ENCODE measurements around the gene CIC. TPM values are rescaled to one million over a fixed set of nuclear protein-coding genes. Genes with fewer than 3 reads are reported as not detected.

Gene CIC
- total RNA-seq, 4 donors from 2014 or later = 27.0 to 74.1 (median 41.3) TPM

- Histone ChIP-seq H3K36me3 (peaks cover 0 to 100% (median 30%) of the 10 kb centered on the region in 3 donors), H3K27me3 (no peaks in the 10 kb centered on the region), H3K4me1 (peaks cover 0 to 39% (median 7%) of the 10 kb centered on the region in 4 donors), H3K27ac (peak overlapping the region in 2 of 4 donors; percentile 47 to 56), H3K4me3 (no peak overlapping the region), H3K9me3 (no peaks in the 10 kb centered on the region)
- no peak for TF ChIP-seq EP300 (IDR thresholded peaks at IDR 0.05)
- TF ChIP-seq CTCF (IDR thresholded peaks at IDR 0.05) = no peak
- no peak for TF ChIP-seq POLR2A (IDR thresholded peaks at IDR 0.05)
- DNase-seq (ENCODE audit: low spot score in 2 of 2) = no peak
- WGBS, 2 donors = 71 to 84% methylated on average over 4 of the region's 4 CpGs
Observed at GRCh38 chr19:42230571-42230970, 38.5 kb upstream of the CIC start.

- no peaks in the 10 kb centered on the region for H3K27me3 ChIP-seq
- H3K27ac ChIP-seq = no peak overlapping the region
- 97 to 98% methylated on average over 10 of the region's 10 CpGs for WGBS, 2 donors
- peaks cover 0 to 39% (median 7%) of the 10 kb centered on the region in 4 donors for H3K4me1 ChIP-seq
- H3K4me3 ChIP-seq = no peak overlapping the region
- no peak for TF ChIP-seq EP300 (IDR thresholded peaks at IDR 0.05)
- H3K36me3 ChIP-seq = peaks cover 3 to 100% (median 40%) of the 10 kb centered on the region in 3 donors
- DNase-seq (ENCODE audit: low spot score in 2 of 2) = no peak
- no peaks in the 10 kb centered on the region for H3K9me3 ChIP-seq
Observed at GRCh38 chr19:42232435-42232834, 36.6 kb upstream of the CIC start.

- peaks cover 3 to 94% (median 40%) of the 10 kb centered on the region in 3 donors for H3K36me3 ChIP-seq
- no peak for TF ChIP-seq CTCF (IDR thresholded peaks at IDR 0.05)
- TF ChIP-seq EP300 (IDR thresholded peaks at IDR 0.05) = no peak
- no peak for TF ChIP-seq POLR2A (IDR thresholded peaks at IDR 0.05)
- 68 to 76% methylated on average over 6 to 7 of the region's 7 CpGs for WGBS, 2 donors
Observed at GRCh38 chr19:42233106-42233505, 35.9 kb upstream of the CIC start.

GRCh38 chr19:42233678-42234292 is 35.3 kb upstream of the CIC start:
- peaks cover 3 to 88% (median 40%) of the 10 kb centered on the region in 3 donors for H3K36me3 ChIP-seq
- DNase-seq (ENCODE audit: low spot score in 2 of 2) = no peak
- peaks cover 0 to 39% (median 7%) of the 10 kb centered on the region in 4 donors for H3K4me1 ChIP-seq
- no peaks in the 10 kb centered on the region for H3K27me3 ChIP-seq
- peak overlapping the region in 1 of 4 donors; percentile 19 for H3K27ac ChIP-seq
- H3K9me3 ChIP-seq = no peaks in the 10 kb centered on the region
- 75 to 88% methylated on average over 6 of the region's 6 CpGs for WGBS, 2 donors
- H3K4me3 ChIP-seq = no peak overlapping the region
- TF ChIP-seq EP300 (IDR thresholded peaks at IDR 0.05) = no peak
- no peak for TF ChIP-seq POLR2A (IDR thresholded peaks at IDR 0.05)
- TF ChIP-seq CTCF (IDR thresholded peaks at IDR 0.05) = no peak

More at GRCh38 chr19:42233106-42233505, 35.9 kb upstream of the CIC start:
- Histone ChIP-seq H3K4me3 (no peak overlapping the region), H3K9me3 (no peaks in the 10 kb centered on the region), H3K27ac (peak overlapping the region in 1 of 4 donors; percentile 19), H3K27me3 (no peaks in the 10 kb centered on the region), H3K4me1 (peaks cover 0 to 39% (median 7%) of the 10 kb centered on the region in 4 donors)
- DNase-seq (ENCODE audit: low spot score in 2 of 2) = no peak

- Histone ChIP-seq H3K36me3 (peaks cover 3 to 86% (median 40%) of the 10 kb centered on the region in 3 donors), H3K4me1 (peaks cover 0 to 39% (median 7%) of the 10 kb centered on the region in 4 donors), H3K4me3 (no peak overlapping the region), H3K27ac (no peak overlapping the region), H3K9me3 (no peaks in the 10 kb centered on the region), H3K27me3 (no peaks in the 10 kb centered on the region)
- 96 to 97% methylated on average over 8 to 11 of the region's 11 CpGs for WGBS, 2 donors
- no peak for DNase-seq (ENCODE audit: low spot score in 2 of 2)
- TF ChIP-seq POLR2A (IDR thresholded peaks at IDR 0.05) (no peak), EP300 (IDR thresholded peaks at IDR 0.05) (no peak)
Observed at GRCh38 chr19:42234364-42234763, 34.7 kb upstream of the CIC start.

- 80 to 90% methylated on average over 5 of the region's 5 CpGs for WGBS, 2 donors
- H3K27ac ChIP-seq = no peak overlapping the region
- DNase-seq (ENCODE audit: low spot score in 2 of 2) = no peak
- H3K4me3 ChIP-seq = no peak overlapping the region
- H3K9me3 ChIP-seq = no peaks in the 10 kb centered on the region
- H3K36me3 ChIP-seq = peaks cover 3 to 86% (median 40%) of the 10 kb centered on the region in 3 donors
- TF ChIP-seq POLR2A (IDR thresholded peaks at IDR 0.05) (no peak), CTCF (IDR thresholded peaks at IDR 0.05) (no peak), EP300 (IDR thresholded peaks at IDR 0.05) (no peak)
- H3K27me3 ChIP-seq = no peaks in the 10 kb centered on the region
- H3K4me1 ChIP-seq = peaks cover 0 to 39% (median 7%) of the 10 kb centered on the region in 4 donors
Observed at GRCh38 chr19:42235181-42235580, 33.9 kb upstream of the CIC start.

All from tibial nerve (tissue), 4 donors.